Vagina (tissue), 2 donors: ENCODE measurements around the gene ADISSP. TPM values are rescaled to one million over a fixed set of nuclear protein-coding genes. Genes with fewer than 3 reads are reported as not detected.

Experiments used
- DNase-seq, 2 donors: peaks; one replicate each; pipeline ENCODE4 v3.0.0-alpha.2; 2017; ENCODE audit errors: extremely low spot score in 2 of 2
- H3K27ac ChIP-seq: fragments of 200-600 bp; sonication (generic); one replicate; pipeline ENCODE4 v1.5.1; 2019
- H3K27me3 ChIP-seq: fragments of 200-600 bp; sonication (generic); one replicate; pipeline ENCODE4 v1.5.1; 2019
- H3K36me3 ChIP-seq, 2 donors: fragments of 200-600 bp; sonication (generic); one replicate each; pipeline ENCODE4 v1.5.1; 2017 to 2019
- H3K4me1 ChIP-seq: fragments of 200-600 bp; sonication (generic); one replicate; pipeline ENCODE4 v1.5.1; 2019
- H3K4me3 ChIP-seq, 2 donors: fragments of 200-600 bp; sonication (generic); 1 replicate in 1 of 2; 2 replicates in 1 of 2; pipeline ENCODE4 v1.5.1; 2016 to 2019
- H3K9me3 ChIP-seq: fragments of 200-600 bp; sonication (generic); one replicate; pipeline ENCODE4 v1.5.1; 2019
- POLR2A ChIP-seq, 2 donors: fragments of 450-650 bp; IDR thresholded peaks; one replicate each; pipeline ENCODE4 v1.6.1; 2017; ENCODE audit warnings: antibody characterized with exemption in 2 of 2, mild to moderate bottlenecking in 2 of 2, moderate library complexity in 2 of 2
- POLR2AphosphoS5 ChIP-seq, 2 donors: sonication (generic); formaldehyde crosslinking; IDR thresholded peaks; one replicate each; pipeline ENCODE4 v1.9.0; 2017; ENCODE audit warnings: antibody characterized with exemption in 2 of 2, mild to moderate bottlenecking in 2 of 2, low read depth in 1 of 2; ENCODE audit not compliant: insufficient read depth in 1 of 2
- intact Hi-C: fragments of 100-400 bp; cut with DNase I; formaldehyde crosslinking; loops from one replicate; pipeline ENCODE4 v1.15.1; 2023
- total RNA-seq: library from RNA; depleted of rRNA; stranded (reverse); fragments of >200 nt; gene quantifications from one replicate; pipeline ENCODE4 v1.2.3, GENCODE V29; 2016
- TF ChIP-seq, protein P1 (sequence below), 3 experiments: fragments of 450-650 bp in 2 of 3; fragments of 200-600 bp in 1 of 3; sonication (generic) in 1 of 3; IDR thresholded peaks; one replicate each; pipeline ENCODE4 v1.5.1; 2017 to 2019; ENCODE audit warnings: antibody characterized with exemption in 3 of 3, mild to moderate bottlenecking in 2 of 3, moderate library complexity in 2 of 3

ADISSP gene
- total RNA-seq, 1 donor from 2014 or later = 16.0 TPM

- H3K27me3 ChIP-seq = no peaks in the 10 kb centered on the region
- H3K4me1 ChIP-seq = peaks cover 32% of the 10 kb centered on the region
- no peaks in the 10 kb centered on the region for H3K36me3 ChIP-seq
- H3K27ac ChIP-seq = peak overlapping the region; percentile 17
- intact Hi-C loops = loop anchor here (5.0 kb wide), 1 partner anchor 100 kb away; no protein-coding TSS in a partner anchor
- H3K4me3 ChIP-seq = peak overlapping the region; percentile 51 to 61
- no peaks in the 10 kb centered on the region for H3K9me3 ChIP-seq
- DNase-seq = peak in 1 of 2 donors; percentile 84
- TF ChIP-seq POLR2A (IDR thresholded peaks at IDR 0.05) (no peak), POLR2AphosphoS5 (IDR thresholded peaks at IDR 0.05; ENCODE audit: insufficient read depth in 1 of 2, low read depth in 1 of 2) (no peak)
- TF ChIP-seq, protein P1, sequence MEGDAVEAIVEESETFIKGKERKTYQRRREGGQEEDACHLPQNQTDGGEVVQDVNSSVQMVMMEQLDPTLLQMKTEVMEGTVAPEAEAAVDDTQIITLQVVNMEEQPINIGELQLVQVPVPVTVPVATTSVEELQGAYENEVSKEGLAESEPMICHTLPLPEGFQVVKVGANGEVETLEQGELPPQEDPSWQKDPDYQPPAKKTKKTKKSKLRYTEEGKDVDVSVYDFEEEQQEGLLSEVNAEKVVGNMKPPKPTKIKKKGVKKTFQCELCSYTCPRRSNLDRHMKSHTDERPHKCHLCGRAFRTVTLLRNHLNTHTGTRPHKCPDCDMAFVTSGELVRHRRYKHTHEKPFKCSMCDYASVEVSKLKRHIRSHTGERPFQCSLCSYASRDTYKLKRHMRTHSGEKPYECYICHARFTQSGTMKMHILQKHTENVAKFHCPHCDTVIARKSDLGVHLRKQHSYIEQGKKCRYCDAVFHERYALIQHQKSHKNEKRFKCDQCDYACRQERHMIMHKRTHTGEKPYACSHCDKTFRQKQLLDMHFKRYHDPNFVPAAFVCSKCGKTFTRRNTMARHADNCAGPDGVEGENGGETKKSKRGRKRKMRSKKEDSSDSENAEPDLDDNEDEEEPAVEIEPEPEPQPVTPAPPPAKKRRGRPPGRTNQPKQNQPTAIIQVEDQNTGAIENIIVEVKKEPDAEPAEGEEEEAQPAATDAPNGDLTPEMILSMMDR (IDR thresholded peaks at IDR 0.05) = no peak
Observed at GRCh38 chr20:3777381-3777715, 9.8 kb upstream of the ADISSP start.

DNA sequence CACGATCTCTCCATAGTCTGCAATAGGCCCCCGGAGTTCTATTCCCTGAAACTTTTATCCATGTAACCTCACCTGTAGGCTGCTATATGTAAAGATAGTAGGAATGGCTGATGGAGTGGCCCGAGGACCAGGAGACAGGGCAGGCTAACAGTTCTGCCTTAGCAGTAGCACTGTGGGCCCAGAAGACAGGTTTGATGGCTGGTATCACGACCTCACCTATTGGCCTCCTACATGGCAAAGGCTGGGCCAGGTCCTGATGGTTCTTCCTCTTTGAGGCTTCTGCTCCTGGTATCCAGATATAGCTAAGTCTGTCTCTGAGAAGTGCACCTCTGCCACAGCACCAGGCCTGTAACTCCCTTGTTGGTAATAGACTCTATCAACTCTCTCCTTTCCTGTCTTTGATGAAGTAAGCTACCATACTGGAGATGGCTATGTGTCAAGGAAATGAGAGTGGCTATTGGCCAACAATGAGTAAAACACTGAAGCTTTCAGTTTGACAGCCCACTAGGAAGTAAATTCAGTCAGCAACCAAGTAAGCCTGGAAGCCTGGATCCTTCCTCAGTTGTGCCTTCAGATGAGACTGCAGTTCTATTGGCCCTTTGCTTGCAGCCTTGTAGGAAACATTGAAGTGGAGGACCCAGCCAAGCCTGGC, 8.0 kb upstream of the ADISSP start:
- no peaks in the 10 kb centered on the region for H3K36me3 ChIP-seq
- no peaks in the 10 kb centered on the region for H3K9me3 ChIP-seq
- H3K4me1 ChIP-seq = peaks cover 16% of the 10 kb centered on the region
- no peak for DNase-seq
- no peak overlapping the region for H3K4me3 ChIP-seq
- H3K27me3 ChIP-seq = no peaks in the 10 kb centered on the region
- intact Hi-C loops = loop anchor here (5.0 kb wide), 1 partner anchor 98 kb away; no protein-coding TSS in a partner anchor
- TF ChIP-seq, protein P1 (IDR thresholded peaks at IDR 0.05) = no peak
- TF ChIP-seq POLR2A (IDR thresholded peaks at IDR 0.05) (no peak), POLR2AphosphoS5 (IDR thresholded peaks at IDR 0.05; ENCODE audit: insufficient read depth in 1 of 2, low read depth in 1 of 2) (no peak)
- no peak overlapping the region for H3K27ac ChIP-seq

DNA sequence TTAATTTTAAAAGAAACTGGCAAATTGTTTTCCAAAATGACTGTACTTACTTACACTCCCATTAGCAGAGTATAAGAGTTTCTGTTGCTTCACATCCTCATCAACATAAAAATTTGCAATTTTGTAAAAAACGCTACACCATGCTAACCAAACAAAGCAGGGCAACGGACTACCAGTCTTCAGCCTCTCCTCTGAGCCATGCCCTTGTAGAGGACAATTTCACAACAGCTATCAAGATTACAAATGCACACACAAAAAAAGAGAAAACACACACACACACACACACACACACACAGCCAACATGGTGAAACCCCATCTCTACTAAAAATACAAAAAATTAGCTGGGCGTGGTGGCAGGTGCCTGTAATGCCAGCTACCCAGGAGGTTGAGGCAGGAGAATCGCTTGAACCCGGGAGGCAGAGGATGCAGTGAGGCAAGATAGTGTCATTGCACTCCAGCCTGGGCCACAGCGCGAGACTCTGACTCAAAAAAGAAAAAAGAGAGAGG, 4.1 kb upstream of the ADISSP start:
- H3K4me3 ChIP-seq = no peak overlapping the region
- no peak overlapping the region for H3K27ac ChIP-seq
- intact Hi-C loops = no loop called here
- peaks cover 17% of the 10 kb centered on the region for H3K4me1 ChIP-seq
- no peaks in the 10 kb centered on the region for H3K36me3 ChIP-seq
- DNase-seq = no peak
- no peaks in the 10 kb centered on the region for H3K9me3 ChIP-seq
- TF ChIP-seq POLR2A (IDR thresholded peaks at IDR 0.05) = no peak
- TF ChIP-seq, protein P1 (IDR thresholded peaks at IDR 0.05) = no peak
- TF ChIP-seq POLR2AphosphoS5 (IDR thresholded peaks at IDR 0.05; ENCODE audit: insufficient read depth in 1 of 2, low read depth in 1 of 2) = no peak
- H3K27me3 ChIP-seq = no peaks in the 10 kb centered on the region

GRCh38 chr20:3768342-3769130, 983 bp upstream of the ADISSP start:
- intact Hi-C loops = no loop called here
- H3K4me1 ChIP-seq = peaks cover 43% of the 10 kb centered on the region
- H3K36me3 ChIP-seq = no peaks in the 10 kb centered on the region
- peak overlapping the region; percentile 85 to 91 for H3K4me3 ChIP-seq
- DNase-seq = peak in 1 of 2 donors; percentile 92
- no peaks in the 10 kb centered on the region for H3K9me3 ChIP-seq
- H3K27me3 ChIP-seq = no peaks in the 10 kb centered on the region
- TF ChIP-seq POLR2AphosphoS5 (IDR thresholded peaks at IDR 0.05; ENCODE audit: insufficient read depth in 1 of 2, low read depth in 1 of 2) (peak; percentile 1 to 13), POLR2A (IDR thresholded peaks at IDR 0.05) (no peak)
- TF ChIP-seq, protein P1 (IDR thresholded peaks at IDR 0.05) = peak in 2 of 3 experiments; percentile 9 to 37
- H3K27ac ChIP-seq = peak overlapping the region; percentile 94
